Measurements from ENCODE around the gene CFAP410.
"Not testable (repeated sequence)": the region's sequence is repeated elsewhere in the genome, so short reads cannot be mapped to it uniquely, and the experiment has no call there.

The CFAP410 gene

DNA sequence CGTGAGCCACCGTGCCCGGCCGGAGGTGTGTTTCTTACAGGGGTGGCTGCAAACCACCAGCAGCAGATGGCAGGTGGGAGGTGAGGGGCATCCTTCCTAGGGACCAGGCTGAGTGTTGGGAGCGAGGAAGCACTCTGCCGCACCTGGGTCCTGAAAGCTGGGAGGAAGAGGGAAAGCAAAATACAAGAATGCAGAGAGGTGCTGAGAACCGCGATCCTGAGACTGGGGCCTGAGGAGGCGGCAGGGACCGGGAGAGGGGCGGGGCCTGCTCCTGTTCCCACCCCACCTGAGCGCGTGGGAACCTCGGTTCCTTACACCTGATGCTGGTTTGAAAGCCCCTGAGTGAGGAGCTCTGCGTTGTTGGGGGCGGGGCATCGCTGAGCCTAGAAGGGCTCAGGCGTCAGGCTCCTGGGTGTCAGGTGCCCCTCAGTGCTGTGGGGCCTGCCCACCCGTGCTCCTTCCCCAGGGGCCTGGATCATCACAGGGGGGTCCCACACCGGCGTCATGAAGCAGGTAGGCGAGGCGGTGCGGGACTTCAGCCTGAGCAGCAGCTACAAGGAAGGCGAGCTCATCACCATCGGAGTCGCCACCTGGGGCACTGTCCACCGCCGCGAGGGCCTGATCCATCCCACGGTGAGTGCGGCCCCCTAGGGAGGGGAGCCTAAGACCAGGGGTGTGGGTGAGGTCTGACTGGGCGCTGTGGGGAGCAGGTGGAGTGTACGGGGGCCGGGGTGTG lies 29.7 kb upstream of the CFAP410 start:
- DNase-seq: no peak

DNA sequence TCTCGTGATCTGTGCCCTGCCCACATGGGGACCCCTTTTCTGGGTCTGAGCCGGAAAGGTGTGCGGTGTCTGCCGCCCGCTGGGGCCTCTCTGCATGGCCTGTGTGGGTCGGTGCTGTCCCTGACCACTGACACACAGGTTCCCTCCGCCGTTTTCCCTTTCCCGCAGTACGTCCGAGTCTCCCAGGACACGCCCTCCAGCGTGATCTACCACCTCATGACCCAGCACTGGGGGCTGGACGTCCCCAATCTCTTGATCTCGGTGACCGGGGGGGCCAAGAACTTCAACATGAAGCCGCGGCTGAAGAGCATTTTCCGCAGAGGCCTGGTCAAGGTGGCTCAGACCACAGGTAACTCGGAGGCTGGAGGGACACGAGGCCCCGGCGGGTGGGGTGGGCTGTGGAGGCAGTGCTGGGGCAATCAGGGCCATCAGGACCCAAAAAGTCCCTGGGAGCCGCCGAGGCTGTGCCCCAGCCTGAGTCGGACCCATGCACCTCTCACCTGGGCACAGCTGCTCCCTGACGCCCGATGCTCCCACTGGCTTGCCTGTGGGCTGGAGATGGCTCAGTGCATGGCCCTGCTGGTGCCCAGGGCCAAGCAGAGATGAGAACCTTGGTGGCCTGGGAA lies 27.5 kb upstream of the CFAP410 start:
- DNase-seq: no peak

DNA sequence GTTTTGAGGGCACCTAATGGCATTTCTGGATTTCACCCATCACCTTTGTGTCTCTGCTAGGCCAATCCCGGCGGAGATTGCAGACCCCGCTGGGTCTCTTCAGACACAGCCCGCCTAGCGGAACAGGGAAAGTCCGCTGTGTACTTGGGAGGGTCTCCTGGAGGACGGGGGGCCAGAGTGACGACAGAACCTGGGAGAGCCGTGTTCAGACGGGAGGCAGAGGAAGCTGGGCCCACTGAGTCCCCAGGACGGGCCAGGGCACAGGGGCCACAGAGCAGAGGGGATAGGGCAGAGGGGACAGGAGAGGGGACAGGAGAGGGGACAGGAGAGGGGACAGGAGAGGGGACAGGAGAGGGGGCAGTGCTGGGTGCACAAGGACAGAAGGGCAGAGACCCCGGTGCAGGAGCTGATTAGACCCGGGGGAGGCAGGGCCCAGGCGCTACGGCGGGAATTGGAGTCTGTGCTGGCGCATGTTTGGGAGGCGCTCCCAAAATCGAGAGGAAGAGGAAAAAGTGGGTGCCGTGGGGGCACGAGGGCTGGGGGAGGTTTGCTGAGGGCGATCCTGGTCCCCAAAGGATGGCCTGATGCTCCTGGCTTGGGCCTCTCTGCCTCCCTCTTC lies 26.9 kb upstream of the CFAP410 start:
- DNase-seq: no peak

DNA sequence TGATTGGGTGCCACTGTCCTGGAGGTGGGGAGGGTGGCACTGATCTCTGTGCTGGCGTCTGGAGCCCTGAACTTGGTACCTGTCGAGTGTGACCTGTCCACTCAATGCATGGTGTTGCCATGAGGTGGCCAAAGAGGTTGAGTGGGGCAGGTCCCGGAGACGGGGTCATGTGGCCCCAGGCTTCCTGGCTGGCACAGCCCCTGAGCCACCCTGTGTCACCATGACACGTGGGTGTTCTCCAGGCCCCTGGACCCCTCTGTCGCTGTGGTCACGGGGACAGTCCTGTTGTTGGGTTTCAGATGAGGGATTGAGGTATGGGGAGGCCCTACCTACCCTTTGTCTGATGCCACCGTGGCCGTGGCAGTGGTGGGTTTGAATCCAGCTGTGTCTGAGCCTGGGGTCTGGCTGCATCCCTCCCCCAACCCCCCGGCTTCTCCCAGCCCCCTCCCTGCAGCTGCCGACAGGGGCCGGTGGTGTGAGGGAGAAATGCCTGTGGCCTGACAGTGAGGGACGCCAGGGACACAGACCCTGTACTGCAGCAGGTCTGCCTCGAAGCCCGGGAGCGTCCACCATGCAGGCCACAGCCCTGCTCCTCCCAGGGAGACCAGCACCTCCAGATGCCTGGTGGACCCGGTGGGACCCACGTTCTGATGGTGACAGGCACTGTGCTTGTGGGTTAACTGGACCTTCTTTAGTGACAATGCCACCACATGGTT lies 26.2 kb upstream of the CFAP410 start:
- no peak for DNase-seq

DNA sequence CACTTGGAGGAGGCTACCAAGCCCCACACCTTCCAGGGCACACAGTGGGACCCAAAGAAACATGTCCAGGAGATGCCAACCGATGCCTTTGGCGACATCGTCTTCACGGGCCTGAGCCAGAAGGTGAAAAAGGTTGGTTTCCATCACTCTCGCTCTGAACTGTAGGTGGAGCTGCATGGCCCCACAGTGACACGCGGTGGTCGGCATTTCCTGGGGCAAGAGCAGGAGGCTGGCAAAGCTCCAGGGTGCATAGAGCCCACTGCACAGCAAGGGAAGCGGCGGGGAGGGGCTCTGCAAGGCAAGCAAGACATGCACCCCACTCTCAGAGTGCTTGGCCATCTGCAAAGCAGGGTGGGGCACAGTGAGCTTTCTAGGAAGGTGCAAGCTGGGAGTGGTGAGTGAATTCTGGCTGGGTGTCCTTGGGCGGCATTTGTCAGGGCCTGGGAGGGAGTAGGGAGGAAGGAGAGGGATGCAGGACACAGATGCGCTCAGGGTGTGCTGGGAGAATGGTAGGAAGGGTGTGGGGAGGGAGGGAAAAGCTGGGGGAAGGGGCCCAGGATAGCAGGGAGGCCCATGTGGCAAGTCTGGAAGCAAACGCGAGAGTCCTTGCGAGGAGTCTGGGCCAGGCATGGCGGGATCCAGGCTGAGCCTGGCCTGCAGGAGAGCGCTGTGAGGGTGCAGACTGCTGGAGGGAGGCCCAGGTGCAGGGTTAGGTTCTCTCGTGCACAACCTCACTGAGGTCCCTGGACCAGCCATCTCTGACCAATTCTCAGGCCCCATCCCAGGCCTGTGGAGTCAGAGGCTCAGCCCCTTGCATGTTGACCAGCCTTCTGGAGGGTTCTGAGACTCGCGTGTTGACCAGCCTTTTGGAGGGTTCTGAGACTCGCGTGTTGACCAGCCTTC lies 25.2 kb upstream of the CFAP410 start:
- no peak for DNase-seq

DNA sequence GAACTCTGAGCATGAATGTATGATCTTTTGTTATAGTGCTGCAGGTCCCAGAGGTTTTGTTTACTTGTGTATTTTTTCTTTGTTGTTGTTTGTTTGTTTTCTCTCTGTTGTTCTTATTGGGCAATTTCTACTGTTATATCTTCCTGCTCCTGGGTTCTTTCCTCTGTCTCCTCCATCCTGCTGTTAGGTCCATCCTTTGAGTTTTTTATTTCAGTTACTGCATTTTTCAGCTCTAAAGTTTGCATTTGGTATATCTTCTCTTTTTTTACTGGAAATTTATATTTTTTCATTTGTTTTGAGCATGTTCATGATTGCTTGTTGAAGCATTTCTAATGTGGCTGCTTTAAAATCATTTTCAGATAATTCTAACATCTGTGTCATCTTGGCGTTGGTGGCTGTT lies 24.1 kb upstream of the CFAP410 start:
- no peak for DNase-seq

DNA sequence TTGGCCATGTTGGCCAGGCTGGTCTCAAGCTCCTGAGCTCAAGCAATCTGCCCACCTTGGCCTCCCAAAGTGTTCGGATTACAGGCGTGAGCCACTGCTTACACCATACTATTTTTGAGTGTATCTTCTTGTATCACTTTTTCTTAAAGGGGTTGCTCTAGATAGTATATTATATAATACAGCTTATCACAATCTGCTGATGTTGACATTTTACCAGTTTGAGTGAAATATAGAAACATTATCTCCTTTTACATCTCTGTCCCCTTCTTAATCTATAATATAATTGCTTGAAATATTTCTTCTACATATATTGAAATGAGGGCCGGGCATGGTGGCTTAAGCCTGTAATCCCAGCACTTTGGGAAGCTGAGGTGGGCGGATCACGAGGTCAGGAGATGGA lies 22.7 kb upstream of the CFAP410 start:
- DNase-seq: not testable (repeated sequence)

DNA sequence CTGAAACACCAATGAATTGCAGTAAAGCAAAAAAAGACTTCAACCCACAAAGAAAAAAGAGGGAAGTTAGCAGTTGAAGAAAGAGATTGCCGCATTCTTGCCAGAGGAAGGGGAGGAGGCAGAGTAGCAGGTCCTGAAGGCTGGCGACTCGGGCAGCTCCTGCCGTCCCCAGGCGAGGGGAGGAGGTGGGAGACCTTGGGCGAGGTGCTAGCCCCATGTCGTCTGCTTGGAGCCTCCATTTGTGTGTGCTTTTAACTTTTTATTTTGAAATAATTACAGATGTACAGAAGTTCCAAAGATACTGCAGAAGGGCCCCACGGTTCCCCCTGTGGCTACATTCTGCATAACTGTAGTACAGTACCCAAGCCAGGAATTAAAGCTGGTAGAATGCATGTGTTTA lies 21.0 kb upstream of the CFAP410 start:
- no peak for DNase-seq

DNA sequence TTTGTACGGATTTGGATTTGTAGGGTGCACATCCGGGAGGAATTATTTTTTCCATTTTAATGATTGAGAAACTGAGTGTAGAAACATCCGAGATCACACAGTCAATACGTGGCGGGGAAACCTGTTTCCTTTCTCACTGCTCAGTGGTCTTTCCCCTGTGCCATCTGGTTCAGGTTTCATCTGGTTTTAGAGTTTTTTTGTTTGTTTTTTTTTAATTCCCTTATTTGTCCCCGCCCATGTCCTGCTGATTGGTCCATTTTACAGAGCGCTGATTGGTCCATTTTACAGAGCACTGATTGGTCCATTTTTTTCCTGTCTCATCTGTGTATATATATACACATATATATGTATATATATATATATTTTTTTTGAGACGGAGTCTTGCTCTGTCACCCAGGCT lies 20.2 kb upstream of the CFAP410 start:
- no peak for DNase-seq

DNA sequence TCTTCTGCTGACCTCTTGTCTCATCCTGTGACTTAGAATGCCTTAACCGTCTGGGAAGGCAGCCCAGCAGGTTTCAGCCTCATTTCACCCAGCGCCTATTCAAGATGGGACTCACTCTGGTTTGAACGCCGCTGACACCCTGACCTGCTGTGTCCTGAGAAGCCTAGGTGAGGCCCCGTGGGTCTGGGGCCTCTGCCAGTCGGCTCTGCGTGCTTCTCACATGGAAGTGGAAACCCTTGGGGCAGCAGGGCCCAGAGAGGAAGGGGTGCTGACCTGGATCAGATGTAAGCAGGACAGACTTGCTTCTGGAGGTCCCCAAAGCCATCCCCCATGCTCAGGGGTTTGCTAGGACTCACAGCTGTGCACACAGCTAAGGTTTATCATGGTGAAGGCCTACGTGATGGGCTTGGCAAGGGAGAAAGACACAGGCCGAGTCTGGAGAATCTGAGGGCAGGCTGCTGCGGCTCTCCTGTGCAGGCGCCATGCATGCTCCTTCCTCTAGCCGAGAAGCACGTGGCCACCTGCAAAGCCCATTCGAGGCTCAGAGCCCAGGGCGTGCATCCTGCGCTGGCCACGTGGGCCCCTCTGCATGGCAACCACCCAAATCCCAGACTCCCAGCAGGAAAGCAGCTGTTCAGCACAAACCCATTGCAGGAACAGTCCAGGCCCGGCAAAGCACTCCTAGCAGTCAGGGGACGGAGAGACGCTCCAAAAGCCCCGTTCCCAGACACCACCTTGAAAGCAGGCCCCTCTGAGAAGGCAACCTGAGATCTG lies 18.1 kb upstream of the CFAP410 start:
- no peak for DNase-seq

DNA sequence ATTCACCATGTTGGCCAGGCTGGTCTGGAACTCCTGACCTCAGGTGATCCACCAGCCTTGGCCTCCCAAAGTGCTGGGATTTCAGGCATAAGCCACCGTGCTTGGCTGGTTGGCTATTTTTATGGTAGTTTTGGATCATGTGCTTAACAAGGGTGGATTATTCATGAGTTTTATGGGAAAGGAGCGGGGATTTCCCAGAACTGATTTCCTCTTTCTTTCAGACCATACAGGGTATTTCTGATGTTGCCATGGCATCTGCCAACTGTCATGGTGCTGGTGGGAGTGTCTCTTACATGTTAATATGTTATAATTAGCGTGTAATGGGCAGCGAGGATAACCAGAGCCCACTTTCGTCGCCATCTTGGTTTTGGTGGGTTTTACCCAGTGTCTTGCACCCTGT lies 17.4 kb upstream of the CFAP410 start:
- no peak for DNase-seq

DNA sequence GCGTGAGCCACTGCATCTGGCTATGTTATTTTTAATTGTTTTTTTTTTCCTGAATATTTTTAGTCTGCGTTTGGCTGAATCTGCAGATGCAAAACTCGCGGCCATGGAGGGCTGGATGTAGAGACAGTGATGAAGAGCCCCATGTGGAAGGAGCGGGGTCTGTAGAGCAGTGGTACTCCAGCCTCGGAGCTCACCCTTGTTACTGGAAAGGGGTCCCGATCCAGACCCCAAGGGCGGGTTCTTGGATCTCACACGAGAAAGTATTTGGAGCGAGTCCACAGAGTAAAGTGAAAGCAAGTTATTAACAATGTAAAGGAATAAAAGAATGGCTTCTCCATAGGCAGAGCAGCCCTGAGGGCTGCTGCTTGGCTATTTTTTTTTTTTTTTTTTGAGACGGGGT lies 17.0 kb upstream of the CFAP410 start:
- DNase-seq: no peak

DNA sequence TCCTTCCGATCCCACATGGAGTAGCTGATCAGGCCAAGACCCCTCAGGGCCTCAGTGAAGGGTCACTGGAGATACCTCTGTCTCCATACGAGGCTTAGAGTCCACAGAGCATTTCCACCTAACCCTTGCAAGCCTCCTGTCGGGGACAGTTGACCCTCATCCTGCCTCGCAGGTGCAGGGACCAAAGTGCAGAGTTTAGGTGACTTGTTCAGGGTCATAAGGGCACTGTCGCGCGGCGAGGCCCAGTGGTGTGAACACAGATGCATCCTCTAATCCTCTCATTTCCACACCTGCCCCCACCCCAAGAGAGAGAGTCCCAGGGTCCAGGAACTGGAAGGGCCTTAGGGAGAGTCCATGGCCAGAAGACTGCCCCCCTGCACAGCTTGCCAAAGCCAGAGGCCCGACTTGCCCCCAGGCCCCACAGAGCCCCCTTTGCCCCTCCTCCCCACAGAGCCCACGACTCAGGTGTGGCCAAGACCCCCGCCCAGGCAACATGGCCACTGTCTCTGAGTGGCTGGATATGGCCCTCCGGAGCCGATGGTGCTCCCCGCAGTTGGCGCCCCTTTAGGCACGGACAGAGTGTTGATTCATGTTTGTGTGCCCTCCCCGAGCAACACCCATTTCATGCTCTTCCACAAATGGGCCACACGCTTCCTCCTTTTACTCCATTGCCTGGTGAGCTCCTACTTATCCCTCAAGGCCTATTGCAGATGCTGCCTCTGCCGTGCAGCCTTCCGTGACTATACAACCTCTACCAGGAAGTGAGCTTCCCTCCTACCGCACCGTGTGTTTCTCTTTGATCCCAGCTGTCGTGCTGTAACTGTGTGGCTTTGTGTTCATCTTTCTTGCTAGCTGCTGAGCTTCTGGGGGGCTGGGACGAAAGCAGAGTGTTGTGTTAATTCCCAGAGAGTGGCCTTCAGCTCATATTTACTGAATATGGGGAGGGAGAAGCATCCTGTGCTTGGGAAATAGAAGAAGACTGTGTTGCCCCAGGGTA lies 15.9 kb upstream of the CFAP410 start:
- DNase-seq: no peak

DNA sequence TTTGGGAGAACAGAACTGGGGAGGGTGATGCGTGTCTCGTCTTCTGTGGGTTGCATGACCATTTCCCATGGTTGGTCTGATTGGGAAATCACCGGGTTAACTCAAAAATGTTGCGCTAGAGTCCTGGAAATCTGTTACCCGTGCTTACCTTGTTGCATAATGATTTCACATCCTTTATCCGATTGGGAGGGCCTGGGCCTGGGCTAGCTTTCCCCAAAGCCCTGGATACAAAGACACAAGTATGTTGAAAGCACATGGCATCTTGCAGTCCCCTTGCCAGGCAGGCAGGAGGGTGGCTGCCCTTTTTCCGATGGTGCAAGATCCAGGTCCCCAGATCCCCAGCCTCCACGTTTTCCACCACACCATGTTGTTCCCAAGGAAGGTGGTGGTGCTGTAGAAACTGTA lies 14.8 kb upstream of the CFAP410 start:
- no peak for DNase-seq

DNA sequence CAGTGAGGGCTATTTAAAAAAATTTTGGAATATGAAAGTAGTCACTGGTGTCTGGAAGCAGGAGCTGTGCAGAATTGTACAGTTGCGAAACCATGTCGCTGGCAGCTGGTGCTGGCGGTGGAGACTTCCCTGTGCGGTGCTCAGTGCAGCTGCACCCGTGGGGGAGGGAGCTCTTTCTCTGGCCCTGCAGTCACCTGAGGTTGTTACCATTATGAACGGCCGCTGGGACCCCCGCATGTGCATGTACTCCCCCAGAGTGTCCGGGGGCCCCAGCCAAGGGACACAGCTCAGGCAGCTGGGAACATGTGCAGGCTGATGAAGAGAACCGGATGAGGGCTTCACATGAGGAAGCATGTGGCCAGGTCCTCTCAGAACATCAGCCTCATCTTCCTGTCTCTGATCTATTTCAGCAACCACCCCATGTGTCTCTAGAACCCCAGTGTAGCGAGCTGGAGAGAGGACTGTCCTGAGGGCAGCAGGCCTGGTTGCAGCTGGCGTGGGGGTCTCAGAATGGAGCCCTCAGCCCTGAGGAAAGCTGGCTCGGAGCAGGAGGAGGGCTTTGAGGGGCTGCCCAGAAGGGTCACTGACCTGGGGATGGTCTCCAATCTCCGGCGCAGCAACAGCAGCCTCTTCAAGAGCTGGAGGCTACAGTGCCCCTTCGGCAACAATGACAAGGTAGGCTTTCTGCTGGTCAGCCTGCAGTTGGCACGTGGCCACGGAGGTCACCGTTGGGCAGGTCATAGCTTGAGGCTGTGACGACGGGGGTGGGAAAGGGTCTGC lies 14.2 kb upstream of the CFAP410 start, which contains the start of gene TRPM2:
Gene TRPM2 (plus strand): TSS at position 431 of the 780 bp plus-strand sequence. CDS start 80 bp downstream, at position 511.
- DNase-seq: peak; percentile 39

DNA sequence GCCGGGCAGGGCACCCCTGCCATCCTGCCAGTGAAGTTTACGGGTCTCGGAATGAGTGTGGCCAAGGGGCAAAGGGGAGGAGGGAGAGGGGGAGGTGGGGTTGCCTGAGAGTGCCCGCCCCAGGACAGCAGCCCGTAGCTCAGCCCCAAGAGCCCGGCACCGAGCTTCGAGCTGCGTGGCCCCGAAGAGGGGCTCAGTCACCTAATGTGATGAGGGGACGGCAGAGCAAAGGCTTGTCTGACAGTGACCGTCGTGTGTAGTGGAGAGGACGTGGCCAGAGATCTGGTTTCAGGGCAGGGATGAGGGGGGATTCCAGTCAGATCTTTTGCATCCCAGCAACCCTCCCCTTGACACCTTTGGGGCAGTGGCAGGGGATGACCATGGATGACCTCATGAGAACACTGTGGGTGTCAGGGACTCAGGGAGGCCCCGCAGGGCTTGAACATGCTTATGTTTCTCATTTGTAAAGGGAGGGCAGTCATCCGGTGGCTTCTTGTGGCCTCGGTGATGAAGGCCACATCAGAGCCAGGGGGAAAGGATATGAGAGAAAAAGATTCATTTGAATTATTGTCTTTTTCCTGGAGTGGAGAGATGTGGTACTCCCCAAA lies 13.2 kb upstream of the CFAP410 start:
- no peak for DNase-seq

DNA sequence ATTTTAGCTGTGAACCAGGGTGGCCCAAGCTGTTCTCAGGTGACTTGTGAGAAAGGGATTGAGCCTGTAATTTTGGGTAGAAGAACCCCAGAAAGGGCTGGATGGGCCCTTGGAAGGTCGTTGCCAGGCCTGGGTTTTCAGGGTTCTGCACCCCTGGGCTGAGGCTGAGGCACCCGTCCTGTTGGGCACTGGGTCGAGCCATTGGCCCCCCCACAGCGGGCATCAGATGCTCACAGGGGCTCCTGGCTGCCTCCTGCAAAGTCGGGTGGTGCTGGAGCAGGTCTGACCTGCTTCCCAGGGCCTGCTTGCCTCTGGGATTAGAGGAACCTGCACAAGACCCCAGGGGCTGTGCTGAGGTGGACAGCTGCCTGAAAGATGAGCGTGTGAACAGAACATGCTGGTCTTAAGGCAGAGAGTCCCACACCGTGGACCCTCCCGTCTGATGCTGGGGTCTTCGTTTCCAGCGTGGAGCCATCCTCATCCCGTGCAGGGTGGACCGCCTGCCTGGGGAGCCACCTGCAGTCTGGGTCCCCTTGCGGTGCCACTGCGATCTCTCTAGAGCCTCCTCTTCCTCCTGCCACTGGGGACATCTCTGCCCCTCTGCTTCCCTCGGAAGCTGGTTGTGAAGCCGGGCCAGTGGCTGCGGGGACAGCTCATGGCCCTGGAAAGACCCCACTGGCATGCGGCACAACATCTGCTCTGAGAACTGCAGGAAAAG lies 12.5 kb upstream of the CFAP410 start:
- DNase-seq: no peak

DNA sequence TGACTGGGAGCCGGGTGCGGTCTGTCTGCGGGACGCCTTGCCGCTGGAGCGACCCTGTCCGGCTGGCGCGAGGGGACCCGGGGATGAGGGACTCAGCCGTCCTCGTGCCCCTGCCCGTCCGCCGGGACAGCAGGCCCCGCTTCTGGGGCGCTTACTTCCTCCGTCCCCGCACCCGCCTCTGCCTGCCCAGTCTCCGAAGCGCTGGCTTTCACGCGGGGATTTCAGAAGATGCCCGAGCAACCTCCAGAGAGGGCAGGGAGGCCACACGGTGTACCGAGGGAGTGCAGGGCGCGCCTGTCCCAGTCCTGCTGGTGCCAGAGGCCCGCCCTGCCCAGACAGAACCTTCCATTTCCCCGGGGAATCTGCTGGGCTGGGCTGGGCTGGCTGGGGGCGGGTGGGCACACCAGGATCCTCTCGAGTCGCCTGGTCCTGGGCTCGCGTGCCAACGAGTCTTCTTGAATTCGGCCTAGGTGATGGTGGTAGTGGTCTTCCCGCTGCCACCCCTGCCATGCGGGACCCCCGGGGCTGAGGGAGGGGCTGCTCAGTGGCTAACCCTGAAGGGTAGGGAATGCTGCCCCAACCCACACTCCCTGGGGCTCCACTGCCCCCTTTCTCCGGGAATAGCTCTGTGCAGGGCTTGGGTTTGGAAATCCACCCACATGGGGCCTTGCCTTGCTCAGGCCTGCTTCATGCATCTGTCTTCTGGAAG lies 11.7 kb upstream of the CFAP410 start:
- DNase-seq: no peak
